Inferior parietal cortex (tissue), 1 donor: ENCODE data around the gene S100A5.
A peak's percentile ranks its signal among the peaks of the same experiment; 100 is the strongest.

Source experiments
- DNase-seq: peaks from one replicate; pipeline ENCODE4 v3.0.0-alpha.2; 2016; ENCODE audit errors: extremely low spot score

S100A5 gene

DNA sequence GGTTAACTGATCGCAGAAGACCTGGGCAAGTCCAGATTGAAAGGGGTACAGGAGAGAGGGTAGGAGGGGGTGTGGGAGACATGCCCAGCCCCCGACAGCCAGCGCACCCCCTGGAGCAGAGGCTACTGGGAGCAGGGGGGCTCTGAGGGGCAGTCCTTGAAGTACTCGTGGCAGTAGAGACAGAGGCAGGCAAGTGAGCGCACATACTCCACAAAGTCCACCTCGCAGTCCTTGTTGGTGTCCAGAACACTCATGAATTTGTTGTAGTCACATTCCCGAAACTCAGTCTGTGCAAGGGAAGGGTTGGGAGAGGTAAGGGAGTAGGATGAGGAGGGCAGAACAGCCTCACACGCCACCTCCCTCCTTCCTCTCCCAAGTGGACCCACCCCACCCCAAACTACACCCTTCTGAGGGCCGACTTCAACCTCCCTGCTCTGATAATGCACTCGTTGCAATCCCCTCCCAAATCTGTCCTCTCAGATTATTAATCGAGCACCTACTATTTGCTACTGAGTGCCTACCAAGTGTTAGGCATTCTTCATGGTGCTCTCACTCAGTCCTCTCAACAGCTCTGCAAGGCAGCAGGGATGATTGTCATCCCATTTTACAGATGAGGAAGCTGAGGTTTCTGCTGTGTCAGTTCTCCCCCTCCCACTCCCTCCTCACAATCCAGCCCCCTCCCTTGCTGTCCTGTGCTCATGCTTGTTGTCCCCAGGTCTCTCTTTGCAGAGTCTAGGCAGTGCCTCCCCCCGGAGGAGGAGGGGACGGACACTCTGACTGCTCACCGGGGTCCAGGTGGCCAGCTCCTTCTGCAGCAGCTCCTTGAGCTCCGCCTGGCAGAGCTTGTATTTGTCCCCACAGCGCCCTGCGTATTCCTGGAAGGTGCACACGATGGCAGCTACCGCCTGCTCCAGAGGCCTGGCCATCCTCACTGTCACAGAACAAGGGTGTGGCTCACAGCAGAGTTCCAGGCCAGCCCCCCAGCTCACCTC lies 7.1 kb upstream of the S100A5 start:
- DNase-seq = no peak

DNA sequence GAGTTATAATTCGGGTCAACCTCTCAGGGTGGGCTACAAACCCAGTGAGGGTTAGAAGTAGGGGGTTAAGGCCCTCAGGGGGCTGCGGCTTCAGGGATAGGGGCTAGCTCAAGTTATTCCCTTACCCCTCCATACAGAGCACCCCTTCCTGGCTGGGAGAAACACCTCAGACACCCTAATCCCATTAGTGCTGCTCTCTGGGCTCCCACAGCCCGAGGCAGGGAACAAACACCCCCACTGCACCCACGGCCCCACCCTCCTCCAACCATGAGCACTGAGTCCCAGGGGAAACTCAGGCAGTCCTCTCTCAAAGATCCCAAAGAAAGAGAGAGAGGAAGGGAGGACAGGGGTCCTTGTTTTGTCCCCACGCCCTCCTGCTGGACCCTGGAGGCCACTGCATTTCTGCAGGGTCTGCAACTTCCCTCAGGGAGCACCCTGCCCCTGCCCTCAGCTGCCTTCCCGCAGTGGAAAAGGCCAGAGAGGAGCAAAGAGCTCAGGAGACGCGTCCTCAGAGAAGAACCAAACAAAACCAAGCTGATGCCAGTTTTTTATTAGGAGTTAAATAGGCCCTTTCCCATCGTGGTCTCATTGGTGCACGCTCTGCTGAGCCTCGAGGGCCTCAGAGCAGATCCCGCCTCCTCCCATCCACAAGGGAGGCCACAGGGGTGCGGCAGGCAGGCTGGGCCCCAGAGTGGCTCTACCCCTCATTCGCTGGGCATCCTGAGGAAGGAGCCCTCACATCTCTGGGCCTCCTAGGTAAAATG lies 6.2 kb upstream of the S100A5 start:
- DNase-seq = no peak

DNA sequence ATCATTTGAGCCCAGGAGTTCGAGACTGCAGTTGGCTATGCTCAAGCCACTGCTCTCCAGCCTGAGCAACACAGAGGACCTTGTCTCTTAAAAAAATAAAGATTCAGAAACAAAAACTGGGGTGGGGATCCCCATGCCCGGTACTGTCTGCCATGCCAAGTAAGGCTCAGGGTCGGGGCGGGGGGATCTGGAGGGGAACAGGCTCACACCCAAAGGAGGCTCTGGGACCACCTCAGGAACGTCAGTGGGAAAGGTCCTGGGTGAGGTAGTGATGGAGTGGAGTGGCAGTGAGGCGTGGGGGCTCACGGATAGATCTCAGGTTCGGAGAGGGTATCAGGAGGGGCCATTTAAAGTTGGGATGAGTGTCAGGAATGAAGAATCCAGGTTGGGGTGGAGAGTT lies 5.6 kb upstream of the S100A5 start:
- DNase-seq = no peak

DNA sequence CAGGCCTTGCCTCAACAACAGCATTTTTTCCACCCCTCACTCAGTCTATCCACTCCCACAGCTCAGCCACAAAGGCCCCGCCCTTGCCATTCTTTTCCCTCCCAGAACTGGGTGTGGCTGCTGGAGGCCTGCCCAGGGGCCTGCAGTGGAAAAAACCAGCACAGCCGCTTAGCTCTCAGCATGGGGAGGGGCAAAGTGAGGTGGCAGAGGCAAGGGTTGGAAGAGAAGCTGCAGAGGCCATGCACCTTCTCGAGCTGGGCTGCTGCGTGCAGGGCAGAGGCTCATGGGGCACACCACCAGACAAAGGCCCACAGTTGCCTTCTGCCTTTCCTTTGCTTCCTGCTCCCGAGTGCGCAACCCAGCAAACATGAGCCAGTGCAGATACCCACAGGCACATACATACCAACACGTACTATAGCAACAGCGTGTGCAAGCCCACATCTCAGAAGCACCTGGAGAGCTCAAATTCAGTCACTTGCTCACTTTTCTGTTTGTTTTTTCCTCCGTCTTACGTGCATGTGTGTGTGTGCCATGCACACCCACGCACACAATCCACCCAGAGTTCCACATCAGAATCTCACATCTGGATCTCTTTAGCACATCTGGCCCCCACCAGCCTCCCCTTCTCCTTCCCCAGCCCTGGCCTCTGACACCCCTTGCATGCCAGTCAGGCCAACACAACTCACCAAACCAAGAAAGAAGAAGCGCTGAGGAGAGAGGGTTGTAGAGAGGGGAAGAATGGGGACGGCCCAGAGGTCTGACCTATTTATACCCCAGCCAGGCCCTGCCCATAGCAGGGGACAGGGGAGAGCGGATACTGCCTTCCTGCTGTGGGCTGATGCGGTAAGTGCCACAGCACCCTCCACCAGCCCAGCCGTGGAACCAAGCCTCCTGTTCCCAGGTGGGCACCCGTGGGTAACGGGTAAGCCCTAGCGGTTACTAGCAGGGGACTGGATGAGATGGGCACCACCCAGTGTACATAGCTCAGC lies 4.6 kb upstream of the S100A5 start, which contains the start of gene S100A4:
S100A4 (minus strand) TSS at position 740 of the 989 bp plus-strand sequence. CDS start 1,012 bp downstream, outside the sequence.
- peak; percentile 63 for DNase-seq

DNA sequence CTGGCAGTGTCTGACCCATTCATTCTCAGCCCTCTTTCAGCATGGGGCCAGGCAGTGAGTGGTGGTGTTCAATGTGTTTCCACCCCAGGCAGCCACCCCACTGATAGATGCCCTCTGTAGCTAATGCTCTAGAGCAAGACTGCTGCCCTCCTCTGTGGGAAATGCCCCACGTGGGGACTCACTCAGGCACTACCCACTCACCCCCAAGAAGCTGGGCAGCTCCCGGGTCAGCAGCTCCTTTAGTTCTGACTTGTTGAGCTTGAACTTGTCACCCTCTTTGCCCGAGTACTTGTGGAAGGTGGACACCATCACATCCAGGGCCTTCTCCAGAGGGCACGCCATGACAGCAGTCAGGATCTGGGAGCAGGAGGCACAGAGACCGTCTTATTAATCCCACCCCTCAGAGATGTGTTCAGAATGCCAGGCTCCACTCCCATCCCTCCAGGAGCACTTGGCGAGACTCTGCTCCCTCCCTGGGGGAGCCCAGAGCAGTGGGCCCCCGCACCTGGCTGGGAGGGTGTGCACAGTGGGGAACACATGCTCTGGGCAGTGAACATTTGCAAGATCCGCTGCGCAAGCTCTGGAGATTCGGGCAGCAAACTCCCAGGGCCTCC lies 3.8 kb upstream of the S100A5 start:
- DNase-seq = no peak

DNA sequence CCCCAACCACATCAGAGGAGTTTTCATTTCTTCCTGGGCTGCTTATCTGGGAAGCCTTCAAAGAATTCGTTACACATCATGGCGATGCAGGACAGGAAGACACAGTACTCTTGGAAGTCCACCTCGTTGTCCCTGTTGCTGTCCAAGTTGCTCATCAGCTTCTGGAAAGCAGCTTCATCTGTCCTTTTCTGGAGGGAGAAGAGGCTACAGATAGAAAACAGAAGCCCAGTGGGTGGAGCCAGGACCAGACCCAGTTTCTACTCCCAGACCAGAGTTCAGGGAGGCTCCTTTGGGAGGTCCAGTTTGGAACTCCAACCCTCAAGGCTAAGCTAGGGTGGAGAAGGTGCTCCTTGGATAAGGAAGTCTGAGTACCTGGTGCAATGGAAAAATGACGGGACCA lies 3.0 kb upstream of the S100A5 start:
- no peak for DNase-seq

DNA sequence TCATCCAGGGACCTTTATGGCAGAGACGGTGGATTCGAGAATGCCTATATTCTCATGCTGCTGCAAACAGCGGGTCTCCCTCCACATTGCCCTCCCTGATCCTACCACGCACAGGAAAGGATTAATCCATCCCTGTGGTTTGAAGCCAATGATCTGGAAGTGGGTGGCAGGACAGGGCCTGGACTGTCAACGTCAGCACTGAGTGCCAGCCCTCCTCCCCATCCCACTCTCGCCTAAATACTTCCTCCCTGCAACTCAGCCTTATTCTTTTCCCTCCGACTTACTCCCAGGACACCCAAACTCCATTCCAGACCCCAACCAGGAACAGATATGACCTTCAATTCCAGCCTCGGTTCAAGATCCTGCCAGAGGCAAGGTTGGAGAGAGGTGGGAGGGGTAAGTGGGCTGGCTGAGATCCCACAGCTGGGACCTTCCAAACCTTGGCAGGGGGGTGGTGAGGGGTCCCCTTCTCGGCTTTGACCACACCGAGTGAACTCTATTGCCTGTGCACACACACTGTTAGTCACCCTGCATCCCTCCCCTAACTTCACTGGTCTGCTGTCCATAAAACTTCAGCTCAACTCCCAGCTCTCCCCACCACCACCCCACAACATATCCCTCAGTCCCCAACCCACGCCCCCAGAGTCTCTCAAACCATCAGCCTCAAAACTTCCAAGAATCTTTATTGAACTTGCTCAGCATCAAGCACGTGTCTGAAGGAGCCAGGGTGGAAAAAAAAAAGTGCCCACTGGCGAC lies 2.4 kb upstream of the S100A5 start:
- no peak for DNase-seq

DNA sequence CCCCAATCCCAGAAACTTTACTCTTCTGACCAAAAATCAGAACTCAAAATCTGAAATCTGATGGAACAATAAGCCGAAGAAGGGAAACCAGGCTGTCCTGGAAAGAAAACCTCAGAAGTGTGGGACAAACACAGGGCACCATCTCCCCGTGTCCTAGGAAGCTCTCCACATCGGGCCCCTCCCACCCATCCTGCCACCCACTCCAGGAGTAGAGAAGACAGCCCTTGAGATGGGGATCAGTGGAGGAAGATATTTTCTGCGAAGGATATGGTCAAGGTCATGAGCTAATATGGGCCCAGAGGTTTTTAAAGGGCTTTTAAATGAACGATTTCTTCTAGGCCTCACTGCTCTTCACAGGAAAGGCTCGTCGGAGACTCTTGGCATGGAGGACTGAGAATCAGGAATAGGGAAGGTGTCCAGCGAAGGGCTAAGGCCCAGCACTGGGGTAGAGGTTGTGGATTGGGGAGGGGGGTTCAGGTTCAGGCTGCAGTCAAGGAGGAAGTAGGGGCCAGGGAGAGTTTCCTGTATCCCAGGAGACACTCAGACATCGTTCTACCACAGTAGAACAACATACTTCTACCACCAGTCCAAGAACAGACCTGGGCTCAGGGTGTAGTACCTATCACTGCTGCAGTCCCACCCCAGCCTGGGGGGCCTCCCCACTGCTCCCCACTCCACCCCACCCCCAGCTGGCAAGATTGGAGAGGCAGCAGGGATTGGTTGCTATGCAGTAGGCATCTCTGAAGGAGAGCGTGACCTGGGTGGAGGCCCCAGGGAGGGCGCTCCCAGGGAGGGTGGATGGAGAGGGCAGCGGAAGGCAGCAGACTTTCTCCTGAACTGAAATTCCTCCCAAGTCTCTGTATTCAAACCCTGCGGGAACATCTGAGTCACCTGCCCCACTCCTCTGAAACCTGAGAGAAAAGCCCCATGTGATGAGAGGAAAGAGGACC lies 1.2 kb upstream of the S100A5 start:
- DNase-seq = no peak

DNA sequence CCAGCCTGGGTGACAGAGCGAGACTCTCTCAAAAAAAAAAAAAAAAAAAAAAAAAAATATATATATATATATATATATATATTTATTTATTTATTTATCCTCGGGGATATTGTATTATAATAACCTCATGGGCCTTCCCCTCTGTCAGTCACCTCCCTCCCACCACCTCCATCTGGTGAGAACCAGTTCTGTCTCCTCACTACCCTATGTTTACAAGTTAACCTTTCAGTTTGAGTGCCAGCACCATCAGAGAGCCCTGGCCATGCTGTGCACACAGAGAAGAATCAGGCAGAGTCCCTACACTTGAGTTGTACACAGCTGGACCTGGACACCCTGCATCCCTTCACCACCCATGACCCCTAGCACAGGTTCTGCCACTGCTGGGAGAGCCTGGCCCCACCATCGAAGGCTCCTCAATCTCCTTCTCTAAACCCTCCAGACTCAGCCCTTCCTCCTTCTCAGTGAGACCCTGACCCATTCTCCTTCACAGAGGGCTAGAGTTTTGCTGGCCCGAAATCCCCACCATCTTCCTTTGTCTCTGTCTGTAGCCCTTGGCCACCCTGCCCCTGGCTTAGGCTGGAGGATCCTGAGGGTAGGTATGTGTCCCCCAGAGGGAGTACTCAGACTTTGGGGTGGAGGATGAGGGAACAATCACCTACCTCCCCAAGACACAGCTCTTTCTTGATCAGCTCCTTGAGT lies 1.2 kb downstream of the S100A5 start:
- DNase-seq = no peak

DNA sequence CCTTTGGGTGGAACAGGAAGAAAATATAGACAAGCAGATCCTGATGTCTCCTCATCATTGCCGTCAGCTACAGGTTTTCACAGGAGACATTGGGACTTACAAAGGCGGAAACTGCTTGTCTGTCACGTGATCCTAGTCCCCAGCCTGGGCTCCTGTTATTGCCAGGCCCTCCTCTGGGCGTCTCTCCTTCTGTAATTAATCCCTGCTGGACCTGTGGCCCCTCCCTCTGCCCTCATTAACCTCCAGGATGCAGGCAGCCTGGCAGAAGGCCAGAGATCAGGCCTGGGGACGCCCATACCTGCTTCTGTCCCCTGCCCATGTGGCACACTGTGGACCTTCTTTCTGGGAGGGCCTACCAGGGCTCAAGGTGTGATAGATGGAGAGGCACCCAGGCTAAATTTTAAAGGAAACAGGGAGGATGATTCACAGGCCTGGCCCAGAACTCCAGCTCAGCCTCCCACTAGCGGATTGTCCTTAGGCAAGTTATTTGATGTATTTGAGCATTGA lies 2.4 kb downstream of the S100A5 start:
- DNase-seq = no peak

DNA sequence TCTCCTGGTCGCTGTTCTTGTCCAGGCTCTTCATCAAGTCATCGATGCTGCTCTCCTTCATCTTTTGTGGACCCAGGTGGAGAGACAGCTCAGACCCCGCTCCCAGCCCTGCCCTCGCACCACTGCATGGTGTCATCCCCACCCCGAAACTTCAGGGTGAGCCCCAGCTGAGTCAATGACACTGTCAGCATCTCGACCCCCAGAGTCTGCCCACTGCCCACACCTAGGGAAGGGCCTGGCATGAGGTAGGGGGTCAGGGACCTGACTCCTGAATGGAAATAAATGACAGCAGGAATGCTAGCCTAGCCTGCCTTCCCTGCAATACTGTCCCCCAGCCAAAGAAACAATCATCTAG lies 3.4 kb downstream of the S100A5 start:
- no peak for DNase-seq

DNA sequence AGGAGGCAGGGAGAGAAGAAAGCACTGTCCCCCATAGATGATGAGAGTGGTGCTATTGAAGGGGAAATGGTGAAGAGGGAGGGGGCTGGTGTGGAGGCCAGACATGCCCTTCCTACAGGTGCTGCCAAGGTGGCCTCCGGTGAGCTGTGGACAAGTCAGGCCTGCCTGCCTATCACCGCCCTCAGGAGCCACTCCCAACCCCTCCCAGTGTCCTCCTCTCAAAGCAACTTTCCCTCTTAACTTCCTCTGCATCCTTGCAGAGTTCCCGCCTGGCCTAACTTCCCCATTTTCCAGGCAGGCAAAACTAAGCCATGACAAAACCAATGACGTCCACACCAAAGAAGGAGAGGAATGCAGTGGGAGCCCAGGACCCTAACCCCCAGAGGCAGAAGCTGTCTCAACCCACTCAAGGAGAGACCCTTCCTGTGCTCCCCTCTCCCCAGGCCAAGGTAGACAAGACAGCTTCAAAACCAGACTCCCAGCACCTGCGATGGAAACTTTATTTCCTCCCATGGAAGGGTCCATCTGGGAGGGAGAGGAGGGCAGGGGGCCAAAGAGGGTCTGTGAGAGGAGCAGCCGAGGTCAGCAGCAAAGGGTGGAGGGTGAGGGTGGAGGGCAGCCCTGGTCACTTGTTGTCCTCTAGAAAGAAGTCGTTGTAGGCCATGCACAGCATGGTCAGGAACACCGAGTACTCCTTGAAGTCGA lies 3.9 kb downstream of the S100A5 start:
- DNase-seq = no peak

DNA sequence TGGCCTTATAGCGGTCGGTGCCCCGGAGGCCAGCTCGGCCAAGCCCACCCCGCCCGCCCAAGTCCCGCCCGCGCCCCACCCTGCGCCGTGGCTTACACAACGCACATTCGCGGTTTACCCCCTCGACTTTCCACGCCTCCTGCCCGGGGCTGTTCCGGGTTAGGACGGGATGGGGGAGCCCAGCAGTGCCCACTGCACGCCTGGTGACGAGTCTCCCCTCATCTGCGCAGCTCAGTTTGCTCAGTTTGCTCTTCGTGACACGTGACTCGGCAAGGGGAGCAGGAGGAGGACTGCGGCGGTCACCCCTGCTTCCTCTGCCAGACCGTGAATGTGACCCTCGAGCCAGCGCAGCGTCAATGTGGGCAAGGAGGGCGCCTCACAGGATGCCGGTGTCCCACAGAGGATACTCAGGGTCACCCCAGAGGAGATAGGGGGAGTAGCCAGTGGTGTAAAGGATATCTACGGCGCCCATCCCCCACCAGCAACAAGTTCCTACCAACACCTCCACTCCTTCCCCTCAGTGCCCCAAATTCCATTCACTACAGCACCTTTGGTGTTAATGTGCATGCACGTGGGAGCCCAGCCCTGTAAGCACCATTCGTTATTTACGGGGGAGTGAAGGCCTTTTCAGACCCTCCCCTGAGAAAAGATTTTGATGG lies 4.6 kb downstream of the S100A5 start:
- DNase-seq = peak; percentile 63

DNA sequence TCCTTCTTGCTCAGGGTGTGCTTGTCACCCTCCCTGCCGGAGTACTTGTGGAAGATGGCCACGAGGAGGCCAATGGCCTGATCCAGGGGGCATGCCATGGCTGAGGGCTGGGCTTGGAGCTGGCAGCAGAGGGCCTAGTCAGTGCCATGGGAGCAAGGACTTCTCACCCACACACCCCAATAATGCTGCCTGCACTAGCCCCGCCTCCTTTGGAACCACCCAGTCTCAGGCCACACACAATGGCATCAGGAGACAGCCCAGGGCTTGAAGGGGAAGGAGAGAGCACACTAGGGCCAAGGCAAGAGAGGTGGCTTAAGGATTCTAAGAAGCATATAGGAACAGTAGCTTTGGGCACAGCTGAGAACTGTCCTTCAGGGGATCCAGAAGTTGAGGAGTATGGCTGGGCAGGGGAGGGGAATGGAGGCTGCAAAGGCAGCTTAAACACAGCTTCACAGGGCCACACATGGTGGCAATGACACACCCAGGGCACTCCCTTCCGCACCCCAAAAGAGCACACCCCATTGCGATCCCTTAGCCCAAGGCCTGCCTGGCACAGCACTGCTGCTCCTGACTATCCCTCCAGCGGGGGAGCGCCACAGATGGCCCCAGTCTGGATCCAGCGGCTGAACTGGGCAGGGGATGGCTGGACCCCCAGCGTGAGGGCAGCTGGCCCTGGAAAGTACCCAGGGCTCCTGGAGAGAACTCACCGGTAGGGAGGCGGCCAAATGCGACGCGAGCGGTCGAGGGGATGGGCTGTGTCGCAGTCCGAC lies 5.3 kb downstream of the S100A5 start, which contains the start of gene S100A6:
S100A6 (minus strand) TSS at position 750 of the 770 bp plus-strand sequence; CDS start at position 98, 652 bp downstream.
- DNase-seq = no peak

DNA sequence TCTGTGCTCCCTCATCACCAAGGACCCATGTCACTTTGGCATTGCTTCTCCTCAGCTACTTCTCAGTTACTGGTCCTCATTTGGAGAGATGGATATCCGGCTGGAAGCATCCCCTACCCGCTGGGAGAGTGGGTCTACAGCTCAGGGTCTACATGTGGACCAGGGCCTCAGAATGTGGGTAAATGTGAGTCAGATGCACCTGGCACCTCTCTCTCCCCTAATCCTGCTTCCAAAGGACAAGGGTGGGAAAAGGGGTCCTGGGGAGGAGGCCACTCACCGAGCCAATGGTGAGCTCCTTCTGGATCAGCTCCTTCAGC lies 5.9 kb downstream of the S100A5 start:
- DNase-seq = no peak

DNA sequence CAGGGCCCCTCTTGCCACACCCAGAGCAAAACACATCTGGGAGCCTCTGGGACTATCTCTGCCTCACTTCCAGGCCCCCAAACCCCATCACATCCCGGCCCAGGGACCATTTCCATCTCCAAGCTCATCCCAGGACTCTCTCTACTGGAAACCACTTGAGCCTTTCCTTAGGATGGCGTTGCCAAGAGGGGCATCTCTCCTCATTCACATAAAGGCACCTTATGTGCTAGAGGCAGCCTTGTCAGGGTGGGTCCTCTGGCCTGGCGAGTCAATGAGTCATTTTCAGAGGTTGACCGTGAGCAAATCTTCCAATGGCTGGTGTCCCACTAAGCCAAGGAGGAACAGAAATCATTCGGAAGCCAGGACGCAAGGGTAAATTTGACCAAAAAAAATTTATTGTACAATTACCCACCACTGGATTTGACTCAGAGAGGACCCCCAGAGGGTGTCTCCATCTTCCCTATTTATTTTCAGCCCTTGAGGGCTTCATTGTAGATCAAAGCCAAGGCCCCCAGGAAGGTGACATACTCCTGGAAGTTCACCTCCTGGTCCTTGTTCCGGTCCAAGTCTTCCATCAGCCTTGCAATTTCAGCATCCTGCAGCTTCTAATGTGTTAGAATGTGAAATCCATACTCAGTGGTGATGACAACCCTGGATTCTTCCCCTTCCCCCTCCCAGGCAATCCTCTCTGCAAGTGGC lies 6.4 kb downstream of the S100A5 start:
- no peak for DNase-seq
